Measurements from ENCODE around the gene AKT1. TPM values are rescaled to one million over a fixed set of nuclear protein-coding genes. Genes with fewer than 3 reads are reported as not detected.
A peak's percentile ranks its signal among the peaks of the same experiment; 100 is the strongest.

AKT1 gene
- total and polyA plus RNA-seq, 12 donors = 66.4 to 300 (median 195) TPM

DNA sequence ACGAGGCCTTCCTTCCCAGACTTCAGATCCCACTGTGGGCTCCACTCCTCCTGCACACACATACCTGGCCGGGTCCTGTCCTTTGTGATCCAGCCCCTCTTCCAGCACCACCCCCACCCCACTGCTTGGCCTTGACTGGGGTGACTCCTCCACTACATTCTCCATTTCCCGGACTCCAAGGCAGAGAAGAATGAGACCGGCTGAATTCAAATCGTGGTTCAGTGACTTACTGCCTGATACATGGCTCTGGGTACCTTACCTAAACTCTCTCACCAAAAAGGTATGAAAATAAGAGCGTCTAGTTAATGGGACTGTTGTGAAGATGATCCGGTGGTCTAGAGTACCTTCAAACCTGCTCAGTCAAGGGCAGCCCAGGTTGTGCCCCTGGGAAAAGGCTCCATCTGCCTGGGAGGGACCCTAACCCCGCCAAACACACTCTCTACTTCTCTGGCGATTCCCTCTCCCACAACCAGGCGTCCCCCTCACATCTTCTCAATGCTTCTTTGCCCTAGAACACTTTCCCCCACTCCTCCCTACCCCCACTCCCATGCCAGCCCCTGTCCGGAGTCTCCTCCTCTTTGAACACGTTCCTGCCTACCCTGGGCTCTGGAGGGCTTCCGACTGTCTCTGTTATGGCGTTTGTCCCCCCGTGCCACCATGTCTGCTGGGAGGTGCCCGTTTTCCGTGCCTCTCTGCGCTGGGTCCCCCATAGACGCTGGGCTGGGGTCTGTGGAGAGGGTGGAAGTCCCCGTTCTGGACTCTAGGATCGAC, 3.9 kb upstream of the AKT1 start:
- H3K4me3 ChIP-seq = peak overlapping the region in 1 of 4 donors; percentile 91
- no peaks in the 10 kb centered on the region for H3K9me3 ChIP-seq (replicated peaks in 1 of 3)
- no peaks in the 10 kb centered on the region for H3K36me3 ChIP-seq (replicated peaks in 1 of 2)
- TF ChIP-seq, protein P1, sequence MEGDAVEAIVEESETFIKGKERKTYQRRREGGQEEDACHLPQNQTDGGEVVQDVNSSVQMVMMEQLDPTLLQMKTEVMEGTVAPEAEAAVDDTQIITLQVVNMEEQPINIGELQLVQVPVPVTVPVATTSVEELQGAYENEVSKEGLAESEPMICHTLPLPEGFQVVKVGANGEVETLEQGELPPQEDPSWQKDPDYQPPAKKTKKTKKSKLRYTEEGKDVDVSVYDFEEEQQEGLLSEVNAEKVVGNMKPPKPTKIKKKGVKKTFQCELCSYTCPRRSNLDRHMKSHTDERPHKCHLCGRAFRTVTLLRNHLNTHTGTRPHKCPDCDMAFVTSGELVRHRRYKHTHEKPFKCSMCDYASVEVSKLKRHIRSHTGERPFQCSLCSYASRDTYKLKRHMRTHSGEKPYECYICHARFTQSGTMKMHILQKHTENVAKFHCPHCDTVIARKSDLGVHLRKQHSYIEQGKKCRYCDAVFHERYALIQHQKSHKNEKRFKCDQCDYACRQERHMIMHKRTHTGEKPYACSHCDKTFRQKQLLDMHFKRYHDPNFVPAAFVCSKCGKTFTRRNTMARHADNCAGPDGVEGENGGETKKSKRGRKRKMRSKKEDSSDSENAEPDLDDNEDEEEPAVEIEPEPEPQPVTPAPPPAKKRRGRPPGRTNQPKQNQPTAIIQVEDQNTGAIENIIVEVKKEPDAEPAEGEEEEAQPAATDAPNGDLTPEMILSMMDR (IDR thresholded peaks at IDR 0.05) = peak in 1 of 6 experiments; percentile 6
- no peak for TF ChIP-seq POLR2A (IDR thresholded peaks at IDR 0.05)
- peak in 3 of 7 donors; percentile 58 to 67 (median 60) for DNase-seq
- H3K27me3 ChIP-seq = no peaks in the 10 kb centered on the region
- intact Hi-C loops (cut with DNase I) = no loop called here
- H3K27ac ChIP-seq = peak overlapping the region; percentile 55 to 97 (median 91)
- WGBS, 4 donors = 42 to 55% (median 45%) methylated on average over 20 to 21 of the region's 21 CpGs
- H3K4me1 ChIP-seq (replicated peaks in 1 of 2) = peaks cover 17 to 33% of the 10 kb centered on the region in 2 donors

DNA sequence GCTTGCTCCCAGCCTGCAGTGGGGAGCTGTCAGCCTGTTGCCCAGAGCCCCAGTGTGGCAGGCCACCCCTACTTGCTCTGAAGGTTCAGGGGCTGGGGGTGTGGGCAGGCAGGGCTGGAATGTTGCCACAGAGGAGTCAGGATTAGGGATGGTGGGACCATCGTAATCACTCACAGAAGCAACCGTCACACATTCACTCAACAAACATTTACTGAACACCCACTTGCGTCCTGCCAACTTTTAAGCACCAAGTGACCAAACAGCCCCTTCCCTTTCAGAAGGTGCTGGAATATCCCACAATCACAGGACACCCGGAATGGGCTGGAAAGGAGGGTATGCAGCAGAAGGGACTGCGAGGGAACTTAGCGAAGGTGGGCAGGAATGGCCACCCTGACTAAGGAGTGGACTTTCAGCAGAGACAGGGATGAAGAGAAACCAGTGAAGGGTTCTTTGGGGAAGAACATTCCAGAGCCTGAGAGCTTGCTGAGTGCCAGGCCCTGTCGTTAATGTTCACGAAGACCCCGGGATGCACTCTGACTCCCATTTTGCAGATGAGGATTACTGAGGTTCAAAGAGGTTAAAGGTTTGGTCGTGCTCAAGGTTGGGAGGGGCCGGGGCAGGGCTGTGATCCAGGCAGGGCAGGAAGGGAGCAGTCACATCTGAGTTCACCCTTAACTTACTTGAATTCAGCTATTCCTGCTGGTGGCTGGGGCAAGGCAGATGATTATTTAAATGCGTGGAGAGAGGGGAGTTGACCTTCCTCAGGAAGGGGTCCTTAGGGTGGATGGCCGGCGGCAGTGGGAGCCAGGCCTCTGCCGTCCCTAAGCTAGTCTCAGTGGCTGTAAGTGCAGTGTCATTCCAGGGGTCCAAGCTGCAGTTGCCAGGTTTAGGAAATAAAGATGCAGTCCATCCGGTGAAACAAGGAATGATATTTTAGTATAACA, 3.0 kb upstream of the AKT1 start:
- Histone ChIP-seq H3K36me3 (replicated peaks in 1 of 2) (no peaks in the 10 kb centered on the region), H3K27me3 (no peaks in the 10 kb centered on the region), H3K4me1 (replicated peaks in 1 of 2) (peaks cover 26 to 41% of the 10 kb centered on the region in 2 donors), H3K27ac (peak overlapping the region in 4 of 5 donors; percentile 80 to 97 (median 94)), H3K9me3 (replicated peaks in 1 of 3) (no peaks in the 10 kb centered on the region), H3K4me3 (no peak overlapping the region)
- TF ChIP-seq, protein P1 (IDR thresholded peaks at IDR 0.05) = no peak
- no peak for TF ChIP-seq POLR2A (IDR thresholded peaks at IDR 0.05)
- WGBS, 4 donors = 74 to 80% (median 77%) methylated on average over 15 to 16 of the region's 16 CpGs
- no peak for DNase-seq
- intact Hi-C loops (cut with DNase I) = no loop called here

DNA sequence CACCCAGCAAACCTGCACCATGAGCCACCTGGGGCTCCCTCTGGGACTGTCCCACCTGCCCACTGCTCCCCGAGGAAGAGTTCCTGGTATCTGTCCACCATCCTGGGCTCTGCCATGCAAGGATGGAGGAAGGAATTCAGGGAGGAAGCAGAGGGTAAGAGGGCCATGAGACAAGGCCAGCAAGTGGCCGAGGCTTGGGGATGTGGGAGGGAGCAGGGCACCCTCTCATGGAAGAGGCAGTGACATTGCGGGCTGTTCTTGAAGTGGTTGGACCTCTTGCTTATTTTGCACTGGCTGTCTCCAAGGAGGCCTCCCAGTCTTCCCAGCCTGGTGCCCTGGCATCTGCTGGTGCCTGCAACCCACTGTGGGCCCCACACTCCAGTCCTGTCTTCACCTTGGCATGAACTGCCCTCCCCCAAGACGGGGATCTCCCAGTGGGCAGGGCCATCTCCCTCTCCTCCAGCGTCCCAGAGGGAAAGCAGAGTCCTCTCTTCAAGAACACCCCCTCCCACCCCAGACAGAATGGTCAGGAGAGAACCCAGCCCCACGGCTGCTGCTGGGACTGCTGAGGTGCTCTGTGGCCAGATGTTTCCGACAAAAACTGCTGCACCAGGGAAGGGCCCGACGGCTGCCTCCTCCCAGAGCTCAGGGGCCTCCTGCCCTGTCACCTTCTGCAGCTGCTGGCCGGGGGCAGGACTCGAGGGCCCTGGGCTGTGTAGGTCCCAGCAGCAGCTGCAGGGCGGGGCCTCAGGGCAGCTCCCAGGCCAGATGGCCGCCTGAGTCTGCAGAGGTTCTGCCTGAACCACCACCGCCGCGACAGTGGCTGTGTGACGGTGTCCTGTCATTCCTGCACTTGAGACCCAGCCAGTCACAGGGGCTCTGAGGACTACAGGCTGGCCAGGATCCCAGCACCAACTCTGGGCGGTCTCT, 1.8 kb upstream of the AKT1 start:
- 30 to 75% (median 68%) methylated on average over 4 to 18 of the region's 18 CpGs for WGBS, 4 donors
- Histone ChIP-seq H3K36me3 (replicated peaks in 1 of 2) (no peaks in the 10 kb centered on the region), H3K27me3 (no peaks in the 10 kb centered on the region), H3K27ac (peak overlapping the region in 2 of 5 donors; percentile 97), H3K4me1 (replicated peaks in 1 of 2) (peaks cover 38 to 53% of the 10 kb centered on the region in 2 donors), H3K9me3 (replicated peaks in 1 of 3) (no peaks in the 10 kb centered on the region), H3K4me3 (no peak overlapping the region)
- DNase-seq = no peak
- no peak for TF ChIP-seq POLR2A (IDR thresholded peaks at IDR 0.05)
- TF ChIP-seq, protein P1 (IDR thresholded peaks at IDR 0.05) = no peak
- intact Hi-C loops (cut with DNase I) = no loop called here
